ENCODE data around the gene SLC24A4. TPM values are rescaled to one million over a fixed set of nuclear protein-coding genes. Genes with fewer than 3 reads are reported as not detected.

Gene SLC24A4
- total and polyA plus RNA-seq, 2 of the 4 experiments (the other 2 are of a cell fraction) = not detected

DNA sequence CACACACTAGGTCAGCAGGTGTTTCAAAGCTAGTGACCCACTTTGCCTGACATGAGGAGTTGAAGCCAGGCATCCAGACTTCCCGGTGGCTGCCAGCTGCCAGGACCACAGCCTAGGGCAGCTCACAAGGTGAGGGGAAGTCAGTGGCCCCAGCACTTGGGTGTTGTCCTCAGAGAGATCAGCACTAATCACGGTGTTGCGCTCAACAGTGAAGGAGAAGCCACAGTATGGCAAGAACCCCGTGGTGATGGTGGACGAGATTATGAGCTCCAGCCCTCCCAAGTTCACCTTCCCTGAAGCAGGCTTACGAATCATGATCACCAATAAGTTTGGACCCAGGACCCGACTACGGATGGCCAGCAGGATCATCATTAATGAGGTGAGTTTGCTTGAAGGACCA lies 130.7 kb downstream of the SLC24A4 start:
- CTCF ChIA-PET = no interaction called here
- POLR2A ChIA-PET (ENCODE audit: unreplicated experiment) = no interaction called here
- Histone ChIP-seq H3K27me3 (ENCODE audit: control insufficient read depth, insufficient read depth, low read length) (no peaks in the 10 kb centered on the region; the same call in 1 of the 2 replicates), H3K79me1 (ENCODE audit: low read depth in 1 of 2, low read length in 2 of 2) (no peaks in the 10 kb centered on the region), H3K9me1 (ENCODE audit: insufficient read depth, low read length) (no peaks in the 10 kb centered on the region), H4K20me1 (ENCODE audit: insufficient read depth, low read length) (no peaks in the 10 kb centered on the region), H3K4ac (ENCODE audit: low read depth, low read length) (no peak overlapping the region), H3K56ac (ENCODE audit: extremely low read depth, insufficient read depth, low read length) (no peak overlapping the region), H2AFZ (replicated peaks; ENCODE audit: low read length, poor library complexity) (peak overlapping the region; percentile 18), H2BK20ac (ENCODE audit: low read depth, low read length) (no peak overlapping the region), H3K4me2 (ENCODE audit: low read depth, low read length) (no peak overlapping the region), H3K36me3 (ENCODE audit: control insufficient read depth, insufficient read depth, low read length) (no peaks in the 10 kb centered on the region), H3K27ac (ENCODE audit: insufficient read depth, low read length) (no peak overlapping the region), H2BK15ac (ENCODE audit: low read depth, low read length) (no peak overlapping the region), H2AK9ac (replicated peaks; ENCODE audit: low read depth, low read length, poor library complexity) (no peak overlapping the region), H3K23ac (ENCODE audit: low read depth, low read length) (no peak overlapping the region), H3K18ac (ENCODE audit: low read depth, low read length) (no peak overlapping the region), H4K91ac (ENCODE audit: insufficient read depth, low read depth, low read length) (no peak overlapping the region), H3K4me3 (ENCODE audit: insufficient read depth, low read depth, low read length) (no peak overlapping the region), H3K4me1 (ENCODE audit: control insufficient read depth, insufficient read depth, low read length) (no peaks in the 10 kb centered on the region), H3K14ac (replicated peaks; ENCODE audit: low read depth, low read length) (no peak overlapping the region), H2BK5ac (ENCODE audit: low read depth, low read length, poor library complexity, severe bottlenecking) (no peak overlapping the region), H2BK120ac (ENCODE audit: low read depth, low read length) (no peak overlapping the region), H4K5ac (ENCODE audit: low read depth, low read length) (no peak overlapping the region), H3K9ac (ENCODE audit: low read depth, low read length) (no peak overlapping the region), H3K9me3 (ENCODE audit: control insufficient read depth, insufficient read depth, low read length) (no peaks in the 10 kb centered on the region), H4K8ac (ENCODE audit: low read depth in 2 of 2, low read length in 2 of 2) (no peak overlapping the region), H2AK5ac (ENCODE audit: low read depth, low read length) (no peak overlapping the region)
- 81% methylated on average over 3 of the region's 8 CpGs; no CpG with 5 or more reads in 1 of the 2 experiments for whole genome bisulfite sequencing, 2 experiments (ENCODE audit: extremely low coverage in 2 of 2, insufficient read length in 1 of 2)
- dilution Hi-C loops (cut with HindIII; ENCODE audit: low sequenced_read_pairs, unreplicated experiment) = no loop called here
- intact Hi-C loops (cut with micrococcal nuclease) = no loop called here
- TF ChIP-seq FOS (IDR thresholded peaks at IDR 0.05; ENCODE audit: low read depth, low read length) = no peak
- TF ChIP-seq POLR2A (IDR thresholded peaks at IDR 0.05; ENCODE audit: low read depth, low read length) = no peak
- TF ChIP-seq RAD21 (IDR thresholded peaks at IDR 0.05; ENCODE audit: low read length) = no peak
- TF ChIP-seq BHLHE40 (IDR thresholded peaks at IDR 0.05; ENCODE audit: low read depth, low read length) = no peak
- TF ChIP-seq CEBPB (IDR thresholded peaks at IDR 0.05; ENCODE audit: low read depth, low read length) = no peak
- TF ChIP-seq MAFK (IDR thresholded peaks at IDR 0.05; ENCODE audit: low read depth, low read length) = no peak
- TF ChIP-seq MAZ (IDR thresholded peaks at IDR 0.05; ENCODE audit: borderline replicate concordance, low read depth, low read length) = no peak
- no peak for TF ChIP-seq RFX5 (IDR thresholded peaks at IDR 0.05; ENCODE audit: low read depth, low read length)
- no peak for TF ChIP-seq RCOR1 (IDR thresholded peaks at IDR 0.05; ENCODE audit: insufficient replicate concordance, low read length)
- in situ Hi-C loops (cut with MboI; ENCODE audit: low sequenced_read_pairs) = no loop called here
- no peak for ATAC-seq (ENCODE audit: low read depth)
- DNase-seq = no peak
- BruUV-seq (replicated peaks) = no TSS peak

Data from IMR-90 (cell line).